Lower lobe of right lung (tissue), 2 donors: Measurements from ENCODE around the gene CCDC188. TPM values are rescaled to one million over a fixed set of nuclear protein-coding genes. Genes with fewer than 3 reads are reported as not detected.

ENCODE experiments used
- ATAC-seq, 2 donors: fragments of 200-7000 bp; cut with Tn5 transposase; one replicate each; pipeline ENCODE4 v1.9.1; 2020 to 2022; ENCODE audit warnings: mild to moderate bottlenecking in 2 of 2, moderate library complexity in 2 of 2
- DNase-seq: peaks from one replicate; pipeline ENCODE4 v3.0.0-alpha.2; 2020
- H3K27ac ChIP-seq: fragments of 200-600 bp; one replicate; pipeline ENCODE4 v1.8.0; 2022
- H3K27me3 ChIP-seq: fragments of 200-600 bp; one replicate; pipeline ENCODE4 v1.8.0; 2022; ENCODE audit warnings: low read depth
- H3K36me3 ChIP-seq: fragments of 200-600 bp; one replicate; pipeline ENCODE4 v1.8.0; 2022; ENCODE audit warnings: mild to moderate bottlenecking
- H3K4me1 ChIP-seq: fragments of 200-600 bp; one replicate; pipeline ENCODE4 v1.8.0; 2022
- H3K4me3 ChIP-seq: fragments of 200-600 bp; one replicate; pipeline ENCODE4 v1.8.0; 2022; ENCODE audit warnings: mild to moderate bottlenecking
- H3K9me3 ChIP-seq: fragments of 200-600 bp; one replicate; pipeline ENCODE4 v1.8.0; 2022
- intact Hi-C: fragments of 100-400 bp; cut with DNase I; formaldehyde crosslinking; loops from one replicate; pipeline ENCODE4 v1.11.0; 2022
- total RNA-seq: library from RNA; stranded (reverse); fragmentation: NEBNext Ultra II Directional; extraction: Animal tissue kit (Norgen Biotek cat#: 25700); gene quantifications from one replicate; pipeline ENCODE4 v1.2.1, GENCODE V29; 2021
- TF ChIP-seq, protein P1 (sequence below): fragments of 200-600 bp; IDR thresholded peaks from one replicate; pipeline ENCODE4 v1.8.0; 2022; ENCODE audit warnings: antibody characterized with exemption, mild to moderate bottlenecking
- donor health status: DM: no; HTN: yes; CAD: no; lungs with severe emphysema.

The CCDC188 gene
- total RNA-seq, 1 donor from 2014 or later: 0.77 TPM

DNA sequence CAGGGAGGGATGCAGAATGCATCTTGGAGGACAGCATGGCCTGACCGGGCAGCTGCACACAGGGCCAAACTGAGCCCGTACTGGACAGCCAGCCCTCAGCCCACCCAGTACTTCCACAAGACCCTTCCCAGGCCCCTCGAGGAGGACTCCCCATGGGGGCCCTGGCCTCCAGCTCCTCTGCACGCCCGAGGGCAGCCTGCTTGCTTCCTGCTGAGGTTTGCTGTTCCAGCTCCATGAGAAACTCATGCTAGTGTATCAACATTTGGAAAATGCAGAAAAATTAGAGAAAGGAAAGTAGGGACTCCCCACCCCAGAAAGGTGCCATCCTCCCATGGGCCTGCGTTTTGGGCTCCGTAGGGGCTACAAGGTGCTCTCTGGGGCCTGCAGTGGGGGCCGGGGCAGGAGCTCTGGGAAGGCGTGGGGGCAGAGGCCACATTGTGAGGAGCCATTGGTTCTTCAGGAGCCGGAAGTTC, 21.3 kb upstream of the CCDC188 start:
- Histone ChIP-seq H3K27me3 (no peaks in the 10 kb centered on the region), H3K4me1 (no peaks in the 10 kb centered on the region), H3K27ac (no peak overlapping the region), H3K9me3 (no peaks in the 10 kb centered on the region), H3K4me3 (no peak overlapping the region), H3K36me3 (no peaks in the 10 kb centered on the region)
- DNase-seq: no peak
- TF ChIP-seq, protein P1, sequence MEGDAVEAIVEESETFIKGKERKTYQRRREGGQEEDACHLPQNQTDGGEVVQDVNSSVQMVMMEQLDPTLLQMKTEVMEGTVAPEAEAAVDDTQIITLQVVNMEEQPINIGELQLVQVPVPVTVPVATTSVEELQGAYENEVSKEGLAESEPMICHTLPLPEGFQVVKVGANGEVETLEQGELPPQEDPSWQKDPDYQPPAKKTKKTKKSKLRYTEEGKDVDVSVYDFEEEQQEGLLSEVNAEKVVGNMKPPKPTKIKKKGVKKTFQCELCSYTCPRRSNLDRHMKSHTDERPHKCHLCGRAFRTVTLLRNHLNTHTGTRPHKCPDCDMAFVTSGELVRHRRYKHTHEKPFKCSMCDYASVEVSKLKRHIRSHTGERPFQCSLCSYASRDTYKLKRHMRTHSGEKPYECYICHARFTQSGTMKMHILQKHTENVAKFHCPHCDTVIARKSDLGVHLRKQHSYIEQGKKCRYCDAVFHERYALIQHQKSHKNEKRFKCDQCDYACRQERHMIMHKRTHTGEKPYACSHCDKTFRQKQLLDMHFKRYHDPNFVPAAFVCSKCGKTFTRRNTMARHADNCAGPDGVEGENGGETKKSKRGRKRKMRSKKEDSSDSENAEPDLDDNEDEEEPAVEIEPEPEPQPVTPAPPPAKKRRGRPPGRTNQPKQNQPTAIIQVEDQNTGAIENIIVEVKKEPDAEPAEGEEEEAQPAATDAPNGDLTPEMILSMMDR: no peak
- intact Hi-C loops: no loop called here
- no peak for ATAC-seq

DNA sequence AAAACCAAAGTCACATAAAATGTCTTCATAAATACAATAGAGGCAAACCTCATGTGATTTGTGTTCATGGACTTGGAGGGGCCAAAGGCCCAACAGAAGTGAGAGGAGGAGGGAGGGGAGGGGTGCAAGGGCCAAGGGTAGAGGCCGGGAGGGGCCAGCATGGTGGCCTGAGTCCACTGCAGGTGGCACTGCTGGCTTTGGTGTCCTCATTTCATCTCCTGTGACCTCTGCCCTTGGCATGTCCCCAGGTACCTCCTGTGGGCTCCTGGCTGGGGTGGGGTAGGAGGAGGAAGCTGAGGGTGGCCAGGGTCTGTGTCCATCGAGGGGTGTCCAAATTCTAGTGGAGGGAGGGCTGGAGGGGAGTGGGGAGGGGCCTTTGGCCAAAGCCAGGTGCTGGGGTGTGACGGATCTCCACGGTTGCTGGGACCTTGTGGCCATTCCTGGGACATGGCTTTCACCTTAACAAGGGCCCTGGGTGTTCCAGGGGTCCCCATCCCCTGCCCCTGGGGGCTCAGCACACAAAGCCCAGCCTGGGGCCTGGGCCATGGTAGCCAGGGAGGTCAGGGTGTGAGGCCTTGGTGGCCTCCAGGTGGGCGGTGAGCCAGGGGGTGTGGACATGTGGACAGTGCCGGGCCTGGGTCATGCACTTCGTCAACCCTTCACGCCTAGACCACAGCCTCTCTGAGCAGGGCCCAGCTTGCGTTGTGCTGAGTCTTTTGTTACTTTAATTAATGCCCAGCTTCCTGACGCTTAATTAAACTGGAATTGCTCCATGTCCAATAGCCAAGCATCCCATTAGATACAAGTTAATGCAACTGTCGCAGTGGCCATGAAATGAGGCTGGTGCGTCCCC, 20.7 kb upstream of the CCDC188 start:
- intact Hi-C loops: no loop called here
- no peak overlapping the region for H3K27ac ChIP-seq
- no peak overlapping the region for H3K4me3 ChIP-seq
- no peaks in the 10 kb centered on the region for H3K4me1 ChIP-seq
- H3K36me3 ChIP-seq: no peaks in the 10 kb centered on the region
- H3K27me3 ChIP-seq: no peaks in the 10 kb centered on the region
- DNase-seq (no peak), ATAC-seq (no peak)
- TF ChIP-seq, protein P1: no peak
- H3K9me3 ChIP-seq: no peaks in the 10 kb centered on the region

- Histone ChIP-seq H3K4me1 (no peaks in the 10 kb centered on the region), H3K27ac (no peak overlapping the region), H3K36me3 (no peaks in the 10 kb centered on the region), H3K27me3 (no peaks in the 10 kb centered on the region), H3K9me3 (no peaks in the 10 kb centered on the region), H3K4me3 (no peak overlapping the region)
- ATAC-seq (no peak), DNase-seq (no peak)
- TF ChIP-seq, protein P1: no peak
- intact Hi-C loops: no loop called here
Measured at GRCh38 chr22:20170170-20170569, 19.3 kb upstream of the CCDC188 start.

- TF ChIP-seq, protein P1: no peak
- no peaks in the 10 kb centered on the region for H3K27me3 ChIP-seq
- DNase-seq: no peak
Measured at GRCh38 chr22:20169253-20169822, 18.5 kb upstream of the CCDC188 start.

DNA sequence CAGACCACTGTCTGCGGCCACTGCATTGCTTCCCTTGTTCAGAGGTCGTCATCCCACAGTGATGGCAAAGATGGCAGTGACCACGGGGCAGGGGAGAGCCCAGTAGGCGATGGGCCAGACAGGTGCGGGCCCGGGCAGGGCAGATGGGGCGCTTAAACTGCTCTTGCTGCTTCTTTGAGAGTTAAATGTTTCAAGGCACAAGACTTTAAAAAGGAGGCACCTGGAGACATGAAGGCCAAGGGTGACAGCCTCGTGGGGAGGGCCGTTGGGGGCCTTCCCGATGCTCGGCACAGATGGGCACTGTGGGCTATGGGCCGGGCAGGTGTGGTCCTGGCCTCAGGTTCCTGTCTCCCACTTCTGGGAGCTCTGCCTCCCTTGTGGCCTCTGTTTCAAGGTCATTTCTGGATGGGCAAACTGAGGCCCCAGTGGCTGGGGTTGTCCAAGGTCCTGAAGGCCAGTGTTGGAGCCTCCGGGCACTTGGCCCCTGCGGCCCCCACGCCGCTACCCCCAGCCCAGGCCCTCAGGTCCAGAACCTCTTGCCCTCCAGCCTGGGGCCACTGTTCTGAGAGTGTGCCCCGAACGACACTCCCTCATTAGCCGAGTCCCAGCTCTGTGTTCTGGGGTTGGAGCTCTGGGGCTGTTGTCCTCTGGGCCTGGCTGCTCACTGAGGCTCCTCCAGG, 16.9 kb upstream of the CCDC188 start:
- Histone ChIP-seq H3K27me3 (no peaks in the 10 kb centered on the region), H3K4me3 (no peak overlapping the region), H3K27ac (no peak overlapping the region), H3K36me3 (no peaks in the 10 kb centered on the region), H3K9me3 (no peaks in the 10 kb centered on the region), H3K4me1 (no peaks in the 10 kb centered on the region)
- no peak for ATAC-seq
- no peak for DNase-seq
- intact Hi-C loops: loop anchor here (10.0 kb wide), 1 partner anchor 97 kb away; the partner anchor contains the start of gene RTN4R
- TF ChIP-seq, protein P1: no peak

More at GRCh38 chr22:20169253-20169822, 18.5 kb upstream of the CCDC188 start:
- Histone ChIP-seq H3K9me3 (no peaks in the 10 kb centered on the region), H3K36me3 (no peaks in the 10 kb centered on the region), H3K4me1 (no peaks in the 10 kb centered on the region), H3K4me3 (no peak overlapping the region), H3K27ac (no peak overlapping the region)
- intact Hi-C loops: loop anchor here (10.0 kb wide), 1 partner anchor 95 kb away; the partner anchor contains the start of gene RTN4R
- ATAC-seq: no peak
